Stomach (tissue), 4 donors: ENCODE results near the gene GRAMD4.

ENCODE experiments used
- CTCF ChIP-seq, 7 experiments: fragments of 450-650 bp in 4 of 7; fragments of 200-600 bp in 3 of 7; sonication (generic) in 3 of 7; IDR thresholded peaks; one replicate each; pipeline ENCODE4 v1.5.1; 2016 to 2019; ENCODE audit warnings: antibody characterized with exemption in 7 of 7, control low read depth in 2 of 7, mild to moderate bottlenecking in 1 of 7
- EP300 ChIP-seq: sonication (generic); formaldehyde crosslinking; IDR thresholded peaks from one replicate; pipeline ENCODE4 v1.6.1; 2017; ENCODE audit warnings: antibody characterized with exemption
- POLR2A ChIP-seq, 4 donors: fragments of 450-650 bp; IDR thresholded peaks; one replicate each; pipeline ENCODE4 v1.6.1; 2016; ENCODE audit warnings: antibody characterized with exemption in 4 of 4, control low read depth in 2 of 4, mild to moderate bottlenecking in 1 of 4, moderate library complexity in 1 of 4
- POLR2AphosphoS5 ChIP-seq, 3 donors: sonication (generic); formaldehyde crosslinking; IDR thresholded peaks; one replicate each; pipeline ENCODE4 v1.6.1; 2016; ENCODE audit warnings: antibody characterized with exemption in 3 of 3

GRCh38 chr22:46635756-46636155 is 15.6 kb downstream of the GRAMD4 start:
- TF ChIP-seq CTCF (IDR thresholded peaks at IDR 0.05) (no peak), POLR2A (IDR thresholded peaks at IDR 0.05) (no peak), EP300 (no peak), POLR2AphosphoS5 (IDR thresholded peaks at IDR 0.05) (no peak)
